ENCODE measurements around the gene NDRG3. TPM values are rescaled to one million over a fixed set of nuclear protein-coding genes. Genes with fewer than 3 reads are reported as not detected.

Gene NDRG3
- total and polyA plus RNA-seq, 12 donors = 29.0 to 91.4 (median 53.0) TPM

- Histone ChIP-seq H3K4me3 (peak overlapping the region in 1 of 4 donors; percentile 72), H3K4me1 (replicated peaks in 1 of 2) (peaks cover 17 to 24% of the 10 kb centered on the region in 2 donors), H3K27ac (peak overlapping the region in 3 of 5 donors; percentile 27 to 51 (median 30)), H3K36me3 (replicated peaks in 1 of 2) (peaks cover 0 to 48% of the 10 kb centered on the region in 2 donors), H3K9me3 (replicated peaks in 1 of 3) (no peaks in the 10 kb centered on the region), H3K27me3 (no peaks in the 10 kb centered on the region)
- intact Hi-C loops (cut with DNase I) = no loop called here
- 76 to 82% (median 79%) methylated on average over 7 of the region's 7 CpGs for WGBS, 4 donors
- no peak for TF ChIP-seq POLR2A (IDR thresholded peaks at IDR 0.05)
- no peak for TF ChIP-seq CTCF (IDR thresholded peaks at IDR 0.05)
- no peak for DNase-seq
Measured at GRCh38 chr20:36607586-36608387, 138.1 kb downstream of the NDRG3 start.

GRCh38 chr20:36606158-36607066, 139.5 kb downstream of the NDRG3 start:
- DNase-seq = peak in 6 of 7 donors; percentile 32 to 71 (median 56)
- TF ChIP-seq CTCF (IDR thresholded peaks at IDR 0.05) = no peak
- TF ChIP-seq POLR2A (IDR thresholded peaks at IDR 0.05) = no peak
- H3K4me3 ChIP-seq = peak overlapping the region; percentile 72 to 93 (median 82)
- intact Hi-C loops (cut with DNase I) = no loop called here
- 1 to 2% (median 1%) methylated on average over 26 to 31 of the region's 31 CpGs for WGBS, 4 donors
- H3K4me1 ChIP-seq (replicated peaks in 1 of 2) = peaks cover 17 to 24% of the 10 kb centered on the region in 2 donors
- H3K27me3 ChIP-seq = no peaks in the 10 kb centered on the region
- H3K27ac ChIP-seq = peak overlapping the region; percentile 88 to 94 (median 93)
- peaks cover 0 to 34% of the 10 kb centered on the region in 2 donors for H3K36me3 ChIP-seq (replicated peaks in 1 of 2)
- H3K9me3 ChIP-seq (replicated peaks in 1 of 3) = no peaks in the 10 kb centered on the region

GRCh38 chr20:36605399-36606157, 140.3 kb downstream of the NDRG3 start, which contains the start of gene RAB5IF:
RAB5IF (plus strand) TSS chr20:36605779; CDS start chr20:36605952, 173 bp downstream.
- peaks cover 17 to 24% of the 10 kb centered on the region in 2 donors for H3K4me1 ChIP-seq (replicated peaks in 1 of 2)
- H3K36me3 ChIP-seq (replicated peaks in 1 of 2) = peaks cover 0 to 26% of the 10 kb centered on the region in 2 donors
- TF ChIP-seq CTCF (IDR thresholded peaks at IDR 0.05) = peak; percentile 72 to 98 (median 96)
- peak; percentile 84 to 92 for TF ChIP-seq POLR2A (IDR thresholded peaks at IDR 0.05)
- peak within 1 kb of the TSS; percentile 72 to 93 (median 82) for H3K4me3 ChIP-seq
- H3K27ac ChIP-seq = peak within 1 kb of the TSS; percentile 88 to 94 (median 93)
- H3K27me3 ChIP-seq = no peaks in the 10 kb centered on the region
- intact Hi-C loops (cut with DNase I) = no loop called here
- no peaks in the 10 kb centered on the region for H3K9me3 ChIP-seq (replicated peaks in 1 of 3)
- peak; percentile 98 to 99 (median 99) for DNase-seq
- 0 to 1% (median 0%) methylated on average over 18 to 90 of the region's 90 CpGs for WGBS, 4 donors
